ENCODE measurements around the gene HPS3.

Gene HPS3

GRCh38 chr3:149145356-149145755 is 15.9 kb downstream of the HPS3 start:
- TF ChIP-seq, protein P1, sequence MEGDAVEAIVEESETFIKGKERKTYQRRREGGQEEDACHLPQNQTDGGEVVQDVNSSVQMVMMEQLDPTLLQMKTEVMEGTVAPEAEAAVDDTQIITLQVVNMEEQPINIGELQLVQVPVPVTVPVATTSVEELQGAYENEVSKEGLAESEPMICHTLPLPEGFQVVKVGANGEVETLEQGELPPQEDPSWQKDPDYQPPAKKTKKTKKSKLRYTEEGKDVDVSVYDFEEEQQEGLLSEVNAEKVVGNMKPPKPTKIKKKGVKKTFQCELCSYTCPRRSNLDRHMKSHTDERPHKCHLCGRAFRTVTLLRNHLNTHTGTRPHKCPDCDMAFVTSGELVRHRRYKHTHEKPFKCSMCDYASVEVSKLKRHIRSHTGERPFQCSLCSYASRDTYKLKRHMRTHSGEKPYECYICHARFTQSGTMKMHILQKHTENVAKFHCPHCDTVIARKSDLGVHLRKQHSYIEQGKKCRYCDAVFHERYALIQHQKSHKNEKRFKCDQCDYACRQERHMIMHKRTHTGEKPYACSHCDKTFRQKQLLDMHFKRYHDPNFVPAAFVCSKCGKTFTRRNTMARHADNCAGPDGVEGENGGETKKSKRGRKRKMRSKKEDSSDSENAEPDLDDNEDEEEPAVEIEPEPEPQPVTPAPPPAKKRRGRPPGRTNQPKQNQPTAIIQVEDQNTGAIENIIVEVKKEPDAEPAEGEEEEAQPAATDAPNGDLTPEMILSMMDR (IDR thresholded peaks at IDR 0.05), result no peak
- H3K27ac ChIP-seq, result no peak overlapping the region
- DNase-seq (ENCODE audit: low spot score), result no peak

DNA sequence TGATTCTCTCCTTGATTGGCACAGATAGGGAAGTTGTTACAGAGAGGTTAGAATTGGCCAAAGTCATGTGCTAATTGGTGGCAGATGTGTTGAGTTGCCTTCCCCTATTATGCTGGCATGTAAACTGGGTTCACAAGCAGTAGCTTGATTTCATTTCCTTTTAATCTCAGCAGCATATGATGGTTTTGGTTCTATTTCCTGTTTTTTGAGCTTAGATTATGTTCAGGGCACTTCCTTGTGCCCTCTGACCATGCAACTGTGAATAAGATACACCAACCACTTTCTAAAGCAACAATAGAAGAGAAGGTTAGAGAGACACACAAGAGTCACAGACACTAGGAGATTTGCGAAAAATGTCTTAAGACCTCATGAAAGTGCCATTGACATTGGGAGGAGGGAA is 16.5 kb downstream of the HPS3 start:
- DNase-seq (ENCODE audit: low spot score), result no peak
- peak overlapping the region in 1 of 2 donors; percentile 31 for H3K27ac ChIP-seq
- TF ChIP-seq, protein P1 (IDR thresholded peaks at IDR 0.05), result no peak
- no peak overlapping the region for H3K4me3 ChIP-seq

More at GRCh38 chr3:149145356-149145755, 15.9 kb downstream of the HPS3 start:
- H3K4me3 ChIP-seq, result no peak overlapping the region

DNA sequence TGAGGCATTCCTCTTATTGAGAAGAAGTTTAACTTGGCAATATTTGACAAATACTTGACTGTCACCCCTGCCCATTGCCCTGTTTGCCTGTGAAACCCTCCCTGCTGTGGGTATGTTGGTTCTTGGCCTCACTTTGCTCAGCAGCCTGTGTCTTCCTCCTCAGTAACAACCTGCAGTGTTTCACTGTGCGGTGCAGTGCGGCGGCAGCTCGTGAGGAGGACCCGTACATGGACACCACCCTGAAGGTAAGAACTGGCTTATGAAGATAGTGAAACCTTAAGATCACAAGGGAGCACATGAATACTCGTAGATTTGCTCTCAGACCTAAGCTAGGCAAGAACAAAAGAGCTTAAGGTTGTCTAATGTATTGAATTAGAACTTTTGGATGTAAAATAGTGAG is 21.0 kb downstream of the HPS3 start:
- Histone ChIP-seq H3K27ac (no peak overlapping the region), H3K4me3 (no peak overlapping the region)
- TF ChIP-seq, protein P1 (IDR thresholded peaks at IDR 0.05), result no peak
- DNase-seq (ENCODE audit: low spot score), result no peak

DNA sequence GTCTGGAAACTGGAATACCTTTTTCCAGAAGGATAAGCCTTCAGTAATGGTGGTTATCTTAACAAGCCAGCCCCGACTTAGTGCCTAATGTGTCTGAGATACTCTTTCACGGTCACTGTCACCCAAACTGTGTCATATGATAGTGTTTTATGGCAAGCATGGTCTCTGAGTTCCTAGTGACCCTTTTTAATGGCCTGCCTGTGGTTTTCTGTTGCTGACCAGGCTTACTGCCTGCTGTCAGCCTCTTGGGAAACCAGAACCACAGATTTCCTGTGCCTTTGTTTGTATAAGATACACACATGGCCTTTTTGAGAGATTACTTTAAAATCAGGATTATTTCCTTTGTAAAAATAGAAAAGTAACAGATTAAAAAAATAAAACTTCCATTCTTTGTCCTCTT is 22.4 kb downstream of the HPS3 start:
- no peak overlapping the region for H3K4me3 ChIP-seq
- TF ChIP-seq, protein P1 (IDR thresholded peaks at IDR 0.05), result no peak
- DNase-seq (ENCODE audit: low spot score), result no peak
- H3K27ac ChIP-seq, result no peak overlapping the region

DNA sequence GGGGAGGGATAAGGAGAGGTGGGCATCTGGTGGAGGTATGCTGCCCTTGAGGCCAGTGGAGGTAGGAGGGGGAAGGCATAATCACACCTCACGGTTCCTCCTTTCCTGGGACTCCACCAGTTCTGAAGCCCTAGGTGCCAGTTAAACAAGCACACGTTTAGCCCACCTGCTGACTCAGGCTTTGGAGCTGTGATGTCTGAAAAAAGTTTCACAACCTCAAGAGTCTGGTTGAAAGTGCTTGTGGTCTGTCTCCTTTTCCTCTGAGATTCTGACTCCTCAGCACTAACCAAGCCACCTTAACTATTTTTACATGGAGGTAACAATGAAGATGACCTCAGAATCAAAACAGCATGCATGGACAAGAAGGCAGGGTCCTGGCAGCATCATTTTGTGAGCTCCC is 23.0 kb downstream of the HPS3 start:
- TF ChIP-seq, protein P1 (IDR thresholded peaks at IDR 0.05), result no peak
- Histone ChIP-seq H3K27ac (no peak overlapping the region), H3K4me3 (no peak overlapping the region)
- DNase-seq (ENCODE audit: low spot score), result no peak

DNA sequence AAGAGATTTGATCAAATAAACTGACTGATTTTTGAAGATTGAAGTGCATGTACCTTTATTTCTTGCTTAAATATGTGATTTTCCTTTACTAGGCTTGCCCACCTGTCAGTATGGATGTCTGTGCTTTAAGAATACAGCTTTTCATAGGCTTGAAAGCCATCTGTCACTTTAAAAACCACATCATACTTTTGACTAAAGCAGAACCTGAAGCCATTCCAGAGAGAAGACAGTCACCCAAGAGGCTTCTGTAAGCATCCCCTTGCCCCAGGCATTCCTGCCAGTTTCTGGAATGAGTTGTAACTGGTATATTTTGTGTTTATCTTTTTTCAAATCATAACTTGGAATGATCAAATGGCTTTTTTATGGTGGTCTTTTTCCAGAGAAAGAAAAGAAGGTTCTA is 24.0 kb downstream of the HPS3 start:
- DNase-seq (ENCODE audit: low spot score), result no peak
- Histone ChIP-seq H3K4me3 (no peak overlapping the region), H3K27ac (no peak overlapping the region)
- TF ChIP-seq, protein P1 (IDR thresholded peaks at IDR 0.05), result no peak

DNA sequence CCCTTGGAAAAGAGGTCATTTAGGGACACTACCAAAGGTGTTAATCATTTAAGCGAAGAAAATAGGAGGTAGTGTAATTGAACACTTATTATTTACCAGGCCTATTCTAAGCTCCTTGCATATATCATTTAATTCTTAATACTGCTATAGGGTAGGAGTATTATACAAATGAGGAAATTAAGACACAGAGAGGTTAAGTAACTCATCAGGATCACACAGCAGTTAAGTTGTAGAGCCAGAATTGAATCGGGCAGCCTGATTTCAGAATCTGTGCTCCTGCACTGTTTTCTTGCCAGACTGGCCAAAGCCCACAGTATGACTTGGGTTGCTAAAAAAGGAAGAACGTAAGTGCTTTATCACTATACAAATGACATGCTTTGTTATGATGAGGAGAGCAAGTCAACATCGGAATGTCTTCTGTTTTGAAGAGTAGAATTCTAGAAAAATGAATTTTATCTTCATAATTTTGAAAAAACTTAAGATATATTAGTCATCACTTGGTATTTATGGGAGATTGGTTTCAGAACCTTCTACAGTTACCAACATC is 31.4 kb downstream of the HPS3 start:
- Histone ChIP-seq H3K27ac (no peak overlapping the region), H3K4me3 (no peak overlapping the region)
- DNase-seq (ENCODE audit: low spot score), result no peak
- TF ChIP-seq, protein P1 (IDR thresholded peaks at IDR 0.05), result no peak

Measured in coronary artery (tissue), 2 donors.